ENCODE data around the gene GIMAP2. TPM values are rescaled to one million over a fixed set of nuclear protein-coding genes. Genes with fewer than 3 reads are reported as not detected.

The GIMAP2 gene
- total and polyA plus RNA-seq, 2 of the 13 experiments (the other 11 are each of a cell fraction or from before 2014, with no cell fraction given): 0.49 to 1.4 TPM

- Histone ChIP-seq H3K79me2 (ENCODE audit: insufficient read depth, low read length) (no peaks in the 10 kb centered on the region), H3K9me3 (ENCODE audit: low read length) (no peaks in the 10 kb centered on the region), H3K4me3 (replicated peaks in 1 of 3; ENCODE audit: insufficient read depth in 1 of 3, low read depth in 2 of 3, low read length in 3 of 3) (no peak overlapping the region), H3K4me1 (ENCODE audit: insufficient read depth, low read length) (no peaks in the 10 kb centered on the region), H3K27me3 (ENCODE audit: control insufficient read depth in 1 of 2, insufficient read depth in 2 of 2, low read length in 2 of 2) (peaks cover 1 to 10% of the 10 kb centered on the region in 2 experiments; a peak in 1 of 5 replicates), H4K20me1 (ENCODE audit: insufficient read depth, low read length) (no peaks in the 10 kb centered on the region), H3K27ac (ENCODE audit: extremely low read length, insufficient read depth, low read length) (no peak overlapping the region), H3K36me3 (replicated peaks in 1 of 2; ENCODE audit: control insufficient read depth in 1 of 2, insufficient read depth in 2 of 2, low read length in 2 of 2) (no peaks in the 10 kb centered on the region), H3K9ac (ENCODE audit: insufficient read depth, low read depth, low read length) (no peak overlapping the region), H3K4me2 (ENCODE audit: low read depth, low read length) (no peak overlapping the region), H2AFZ (ENCODE audit: low read length) (no peak overlapping the region)
- ChIA-PET CTCF (ENCODE audit: low intra/inter-chr PET ratio, low total read pairs) (no interaction called here), POLR2A (no interaction called here)
- ATAC-seq: no peak
- 0% methylated on average over 2 of the region's 4 CpGs for WGBS (ENCODE audit: low lambda C conversion rate)
- in situ Hi-C loops (cut with HindIII; ENCODE audit: extremely low pct_ligation_motif_present, low pct_unique_long_range_greater_than_20kb): no loop called here
- FAIRE-seq: no peak
- no peak for DNase-seq (ENCODE audit: low spot score)
- intact Hi-C loops (cut with micrococcal nuclease; ENCODE audit: unreplicated experiment): no loop called here
- no TSS peak for BruUV-seq (replicated peaks)
- no peak for TF ChIP-seq HDAC6 (IDR thresholded peaks at IDR 0.05; ENCODE audit: low read depth, low read length)
- no peak for TF ChIP-seq MIER3 (CRISPR knock-in tag; IDR thresholded peaks at IDR 0.05; ENCODE audit: borderline replicate concordance)
- TF ChIP-seq BRD4 (CRISPR knock-in tag; IDR thresholded peaks at IDR 0.05): no peak
- TF ChIP-seq TIGD3 (CRISPR knock-in tag; IDR thresholded peaks at IDR 0.05; ENCODE audit: borderline replicate concordance): no peak
- TF ChIP-seq GATA4 (IDR thresholded peaks at IDR 0.05; ENCODE audit: borderline replicate concordance, low read depth): no peak
- TF ChIP-seq NR2F2 (IDR thresholded peaks at IDR 0.05; ENCODE audit: borderline replicate concordance, low read depth): no peak
- no peak for TF ChIP-seq EHMT2 (IDR thresholded peaks at IDR 0.05; ENCODE audit: borderline replicate concordance, low read depth, low read length)
- no peak for TF ChIP-seq MAZ (IDR thresholded peaks at IDR 0.05; ENCODE audit: borderline replicate concordance, low read depth, low read length)
- no peak for TF ChIP-seq MAZ (CRISPR knock-in tag; IDR thresholded peaks at IDR 0.05; ENCODE audit: low read depth)
- no peak for TF ChIP-seq ARNTL (CRISPR knock-in tag; IDR thresholded peaks at IDR 0.05)
- TF ChIP-seq GTF3A (CRISPR knock-in tag; conservative IDR thresholded peaks at IDR 0.05): no peak
- no peak for TF ChIP-seq ZNF33B (CRISPR knock-in tag; IDR thresholded peaks at IDR 0.05)
- TF ChIP-seq REPIN1 (CRISPR knock-in tag; IDR thresholded peaks at IDR 0.05; ENCODE audit: borderline replicate concordance, low read depth): no peak
- TF ChIP-seq MTA1 (CRISPR knock-in tag; IDR thresholded peaks at IDR 0.05; ENCODE audit: borderline replicate concordance): no peak
- TF ChIP-seq HMGXB4 (CRISPR knock-in tag; IDR thresholded peaks at IDR 0.05; ENCODE audit: borderline replicate concordance in 1 of 2, low read depth in 1 of 2): no peak
- no peak for TF ChIP-seq TRIM22 (IDR thresholded peaks at IDR 0.05)
- TF ChIP-seq MEF2D (CRISPR knock-in tag; IDR thresholded peaks at IDR 0.05): no peak
- TF ChIP-seq ZNF800 (CRISPR knock-in tag; IDR thresholded peaks at IDR 0.05): no peak
- TF ChIP-seq MTF1 (CRISPR knock-in tag; IDR thresholded peaks at IDR 0.05): no peak
Observed at GRCh38 chr7:150736864-150737263, 51.4 kb downstream of the GIMAP2 start.
